Right kidney (tissue), 1 donor: ENCODE results near the gene MC1R.
"Not testable (repeated sequence)": the region's sequence is repeated elsewhere in the genome, so short reads cannot be mapped to it uniquely, and the experiment has no call there.

Experiments
- DNase-seq: peaks from one replicate; pipeline ENCODE4 v3.0.0-alpha.2; 2016

Gene MC1R

GRCh38 chr16:89960966-89961365 is 42.3 kb downstream of the MC1R start:
- DNase-seq = no peak

GRCh38 chr16:89961920-89962319 is 43.3 kb downstream of the MC1R start:
- no peak for DNase-seq

GRCh38 chr16:89962754-89963498 is 44.3 kb downstream of the MC1R start:
- no peak for DNase-seq

DNA sequence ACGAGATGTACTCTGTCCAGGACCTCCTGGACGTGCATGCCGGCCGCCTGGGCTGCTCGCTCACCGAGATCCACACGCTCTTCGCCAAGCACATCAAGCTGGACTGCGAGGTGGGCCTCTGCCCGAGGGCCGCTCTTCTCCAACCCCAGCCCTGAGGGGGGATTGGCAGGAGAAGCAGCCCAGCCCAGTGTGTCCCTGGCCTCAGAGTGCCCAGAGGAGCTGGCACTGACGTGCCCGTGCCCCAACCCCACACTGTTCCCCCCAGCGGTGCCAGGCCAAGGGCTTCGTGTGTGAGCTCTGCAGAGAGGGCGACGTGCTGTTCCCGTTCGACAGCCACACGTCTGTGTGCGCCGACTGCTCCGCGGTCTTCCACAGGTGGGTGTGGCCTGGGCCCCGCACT is 45.5 kb downstream of the MC1R start:
- no peak for DNase-seq

DNA sequence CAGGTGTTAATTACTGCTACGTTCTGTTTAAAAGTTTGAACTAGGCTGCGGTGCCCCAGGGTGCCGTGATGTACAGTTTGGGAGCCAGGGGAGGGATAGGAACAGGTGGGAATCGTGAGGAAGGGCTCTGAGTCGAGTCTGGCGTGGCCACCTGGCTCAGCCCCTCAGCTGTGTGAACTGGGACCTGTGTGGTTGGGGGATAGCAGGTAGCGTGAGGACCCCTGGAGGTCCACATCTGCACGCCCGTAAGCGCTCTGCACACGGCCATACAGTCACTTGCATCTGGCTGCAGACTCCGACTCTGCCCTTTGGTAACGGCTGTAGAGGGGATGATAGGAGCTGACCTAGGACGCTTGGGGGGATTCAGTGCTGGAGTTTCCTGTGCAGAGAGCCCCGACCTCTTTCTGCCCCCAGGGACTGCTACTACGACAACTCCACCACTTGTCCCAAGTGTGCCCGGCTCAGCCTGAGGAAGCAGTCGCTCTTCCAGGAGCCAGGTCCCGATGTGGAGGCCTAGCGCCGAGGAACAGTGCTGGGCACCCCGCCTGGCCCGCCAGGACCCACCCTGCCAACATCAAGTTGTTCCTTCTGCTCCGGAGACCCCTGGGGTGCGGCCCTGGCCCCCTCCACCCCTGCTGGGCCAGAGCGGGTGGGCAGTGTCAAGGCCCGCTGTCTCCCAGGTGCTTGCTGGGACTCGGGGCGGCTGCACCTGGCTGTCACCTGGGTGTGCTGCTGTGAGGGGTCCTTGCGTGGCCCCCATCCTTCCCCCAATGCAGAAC is 47.0 kb downstream of the MC1R start:
- DNase-seq = no peak

- DNase-seq = no peak
Measured at GRCh38 chr16:89966756-89967155, 48.1 kb downstream of the MC1R start.

- not testable (repeated sequence) for DNase-seq
Measured at GRCh38 chr16:89967436-89967835, 48.8 kb downstream of the MC1R start.

DNA sequence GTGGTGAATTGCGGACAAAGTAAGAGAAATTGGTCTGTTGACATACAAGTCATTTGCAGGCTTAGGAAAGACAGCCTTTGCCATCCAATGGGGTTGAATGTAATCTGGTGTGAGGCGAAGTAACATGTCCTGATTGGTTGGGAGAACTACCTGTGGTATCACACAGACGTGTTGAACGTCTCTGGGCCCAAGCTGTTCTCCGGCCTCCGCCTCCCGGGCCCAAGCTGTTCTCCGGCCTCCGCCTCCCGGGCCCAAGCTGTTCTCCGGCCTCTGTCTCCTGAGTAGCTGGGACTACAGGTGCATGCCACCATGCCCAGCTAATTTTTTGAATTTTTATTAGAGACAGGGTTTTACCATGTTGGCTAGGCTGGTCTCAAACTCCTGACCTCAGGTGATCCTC is 49.4 kb downstream of the MC1R start:
- DNase-seq = not testable (repeated sequence)

DNA sequence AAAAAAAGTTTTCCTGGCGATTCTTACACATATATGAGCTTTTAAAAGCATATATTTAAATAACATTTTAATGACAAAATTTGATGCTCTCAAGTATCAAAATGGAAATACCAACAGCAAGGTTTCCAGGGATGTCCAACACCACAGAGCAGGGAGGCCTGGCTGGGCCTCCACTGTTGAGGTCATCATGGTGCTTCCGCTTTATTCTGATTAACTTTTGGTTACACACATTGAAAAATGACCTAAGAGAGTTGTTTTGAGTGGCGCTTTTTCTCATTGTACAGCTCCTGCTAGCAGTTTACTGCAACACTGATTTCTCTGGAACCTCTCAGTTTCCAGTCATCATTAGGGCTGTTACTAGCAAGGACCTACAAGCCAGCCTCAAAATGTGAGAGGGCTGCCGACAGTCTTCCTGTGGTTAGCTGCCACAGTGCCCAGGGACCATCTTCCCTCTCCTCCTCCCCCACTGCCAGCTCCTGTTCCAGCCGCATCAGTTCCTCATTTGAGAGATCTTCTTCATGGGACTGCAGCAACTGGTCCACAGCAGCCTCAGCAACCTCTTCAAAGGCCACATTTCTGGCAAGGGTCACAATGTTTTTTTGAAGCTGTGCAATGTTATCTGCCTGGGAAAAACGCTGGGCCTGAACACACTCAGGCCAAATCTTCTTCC is 51.2 kb downstream of the MC1R start:
- no peak for DNase-seq
